BE2C (cell line): ENCODE data around the gene CDK19.

ENCODE experiments used
- DNase-seq: peaks from one replicate; pipeline ENCODE4 v3.0.0-alpha.2; 2020
- H3K27me3 ChIP-seq: fragments of 250-450 bp; sonication (Bioruptor Pico); 2 replicates; pipeline ENCODE4 v1.5.1; 2020; ENCODE audit warnings: mild to moderate bottlenecking
- H3K36me3 ChIP-seq: fragments of 250-450 bp; sonication (Bioruptor Pico); 2 replicates; pipeline ENCODE4 v1.5.1; 2020; ENCODE audit warnings: mild to moderate bottlenecking
- H3K4me1 ChIP-seq: fragments of 250-450 bp; sonication (Bioruptor Pico); 2 replicates; pipeline ENCODE4 v1.5.1; 2020
- H3K4me3 ChIP-seq: 2 replicates; pipeline ENCODE4 v1.5.1; 2011; ENCODE audit warnings: low read depth, low read length
- H3K9me3 ChIP-seq: fragments of 250-450 bp; sonication (Bioruptor Pico); 2 replicates; pipeline ENCODE4 v1.5.1; 2020
- TF ChIP-seq, protein P1 (sequence below): IDR thresholded peaks from 2 replicates; pipeline ENCODE4 v1.5.1; 2012; ENCODE audit warnings: mild to moderate bottlenecking, low read depth, low read length

The CDK19 gene

DNA sequence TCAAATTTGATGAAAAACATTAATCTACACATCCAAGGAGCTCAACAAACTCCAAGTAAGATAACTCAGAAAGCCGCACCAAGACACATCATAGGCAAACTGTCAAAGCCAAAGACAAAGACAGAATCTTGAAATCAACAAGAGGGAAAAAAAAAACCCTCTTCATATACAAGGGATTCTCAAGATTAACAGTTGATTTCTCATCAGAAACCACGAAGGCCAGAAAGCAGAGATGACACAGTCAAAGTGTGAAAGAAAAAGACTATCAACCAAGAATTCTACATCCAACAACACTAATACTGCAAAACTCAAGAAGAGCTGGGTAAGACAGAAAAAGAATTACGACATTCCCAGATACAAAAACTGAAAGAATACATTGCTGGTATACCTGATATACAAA lies 73.8 kb downstream of the CDK19 start:
- Histone ChIP-seq H3K27me3 (no peaks in the 10 kb centered on the region), H3K4me1 (no peaks in the 10 kb centered on the region), H3K36me3 (no peaks in the 10 kb centered on the region), H3K9me3 (no peaks in the 10 kb centered on the region), H3K4me3 (no peak overlapping the region)
- TF ChIP-seq, protein P1, sequence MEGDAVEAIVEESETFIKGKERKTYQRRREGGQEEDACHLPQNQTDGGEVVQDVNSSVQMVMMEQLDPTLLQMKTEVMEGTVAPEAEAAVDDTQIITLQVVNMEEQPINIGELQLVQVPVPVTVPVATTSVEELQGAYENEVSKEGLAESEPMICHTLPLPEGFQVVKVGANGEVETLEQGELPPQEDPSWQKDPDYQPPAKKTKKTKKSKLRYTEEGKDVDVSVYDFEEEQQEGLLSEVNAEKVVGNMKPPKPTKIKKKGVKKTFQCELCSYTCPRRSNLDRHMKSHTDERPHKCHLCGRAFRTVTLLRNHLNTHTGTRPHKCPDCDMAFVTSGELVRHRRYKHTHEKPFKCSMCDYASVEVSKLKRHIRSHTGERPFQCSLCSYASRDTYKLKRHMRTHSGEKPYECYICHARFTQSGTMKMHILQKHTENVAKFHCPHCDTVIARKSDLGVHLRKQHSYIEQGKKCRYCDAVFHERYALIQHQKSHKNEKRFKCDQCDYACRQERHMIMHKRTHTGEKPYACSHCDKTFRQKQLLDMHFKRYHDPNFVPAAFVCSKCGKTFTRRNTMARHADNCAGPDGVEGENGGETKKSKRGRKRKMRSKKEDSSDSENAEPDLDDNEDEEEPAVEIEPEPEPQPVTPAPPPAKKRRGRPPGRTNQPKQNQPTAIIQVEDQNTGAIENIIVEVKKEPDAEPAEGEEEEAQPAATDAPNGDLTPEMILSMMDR: no peak
- no peak for DNase-seq

DNA sequence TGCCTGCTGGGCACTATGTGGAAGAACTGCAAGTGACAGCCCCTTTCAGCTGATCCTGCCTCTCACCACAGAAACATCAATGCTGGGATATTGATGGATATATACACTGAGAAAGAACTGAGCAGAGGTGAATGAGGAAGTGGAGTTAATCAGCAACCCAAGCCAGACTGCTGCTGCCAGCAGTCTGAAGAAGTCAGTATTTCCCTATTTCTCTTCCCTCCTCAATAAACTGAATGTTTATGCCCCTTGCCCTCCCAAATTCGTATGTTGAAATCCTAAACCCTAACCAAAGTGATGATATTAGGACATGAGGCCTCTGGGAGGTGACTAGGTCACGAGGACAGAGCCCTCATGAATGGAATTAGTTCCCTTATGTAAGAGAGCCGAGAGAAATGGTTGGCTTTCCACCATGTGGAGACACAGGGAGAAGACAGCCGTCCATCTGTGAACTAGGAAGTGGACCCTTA lies 76.3 kb downstream of the CDK19 start:
- Histone ChIP-seq H3K4me3 (no peak overlapping the region), H3K4me1 (no peaks in the 10 kb centered on the region), H3K9me3 (no peaks in the 10 kb centered on the region), H3K36me3 (no peaks in the 10 kb centered on the region), H3K27me3 (no peaks in the 10 kb centered on the region)
- TF ChIP-seq, protein P1: no peak
- DNase-seq: no peak

DNA sequence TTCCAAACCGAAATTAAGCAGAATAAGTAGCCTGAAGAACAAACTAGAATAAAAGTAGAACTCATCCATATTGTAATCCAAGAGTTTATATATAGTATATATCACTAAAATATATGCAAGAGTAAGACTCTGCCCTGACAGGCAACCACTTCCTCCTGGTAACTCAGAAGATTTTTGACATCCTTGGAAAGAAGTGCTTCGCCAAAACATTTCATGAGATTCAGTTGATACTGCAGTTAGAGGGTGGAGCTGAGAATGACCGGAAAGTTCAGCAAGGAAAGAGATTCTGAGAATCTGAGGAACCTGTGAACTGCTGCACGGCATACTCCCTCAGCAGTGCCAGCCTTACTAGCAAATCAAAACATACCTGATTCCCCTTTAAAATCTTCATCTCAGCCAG lies 79.6 kb downstream of the CDK19 start:
- TF ChIP-seq, protein P1: no peak
- no peak for DNase-seq
- Histone ChIP-seq H3K4me1 (no peaks in the 10 kb centered on the region), H3K36me3 (no peaks in the 10 kb centered on the region), H3K27me3 (no peaks in the 10 kb centered on the region), H3K9me3 (no peaks in the 10 kb centered on the region; the same call in 1 of the 2 replicates), H3K4me3 (no peak overlapping the region)

DNA sequence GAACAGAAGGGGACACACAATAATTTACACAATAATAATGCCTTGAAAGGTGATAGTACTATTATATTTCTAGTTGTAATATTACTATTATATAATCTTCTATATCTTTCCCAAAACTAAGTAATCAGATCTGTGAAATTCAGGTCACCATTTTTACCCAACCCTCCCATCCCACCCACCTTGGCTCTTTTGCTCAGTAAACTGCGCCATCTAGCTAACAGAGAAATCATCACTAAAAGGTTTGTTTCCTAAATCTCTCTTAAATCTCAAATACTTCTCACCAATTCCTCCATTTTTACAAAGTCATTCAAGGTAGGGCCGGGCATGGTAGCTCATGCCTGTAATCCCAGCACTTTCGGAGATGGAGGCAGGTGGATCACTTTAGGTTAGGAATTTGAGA lies 83.4 kb downstream of the CDK19 start:
- TF ChIP-seq, protein P1: no peak
- no peak for DNase-seq
- H3K36me3 ChIP-seq: no peaks in the 10 kb centered on the region
- no peaks in the 10 kb centered on the region for H3K4me1 ChIP-seq
- no peak overlapping the region for H3K4me3 ChIP-seq
- H3K9me3 ChIP-seq: no peaks in the 10 kb centered on the region; the same call in 1 of the 2 replicates
- no peaks in the 10 kb centered on the region for H3K27me3 ChIP-seq

DNA sequence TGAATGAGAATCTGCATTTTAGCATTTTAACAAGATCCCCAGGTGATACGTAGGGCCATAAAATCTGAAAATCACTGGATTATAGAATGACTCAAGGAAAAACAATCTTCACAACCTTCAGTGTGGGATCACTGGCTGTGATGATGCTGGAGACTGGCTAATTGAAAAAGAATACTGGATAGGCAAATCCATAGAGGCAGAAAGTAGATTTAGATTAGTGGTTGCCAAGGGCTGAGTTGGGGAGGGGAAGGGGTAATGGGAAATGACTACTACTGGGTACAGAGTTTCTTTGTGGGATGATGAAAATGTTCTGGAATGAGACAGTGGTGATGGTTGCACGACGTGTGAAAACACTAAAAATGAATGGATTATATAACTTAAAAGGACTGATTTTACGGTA lies 84.1 kb downstream of the CDK19 start:
- DNase-seq: no peak
- Histone ChIP-seq H3K36me3 (no peaks in the 10 kb centered on the region), H3K27me3 (no peaks in the 10 kb centered on the region), H3K4me3 (no peak overlapping the region), H3K9me3 (no peaks in the 10 kb centered on the region; the same call in 1 of the 2 replicates), H3K4me1 (no peaks in the 10 kb centered on the region)
- TF ChIP-seq, protein P1: no peak

DNA sequence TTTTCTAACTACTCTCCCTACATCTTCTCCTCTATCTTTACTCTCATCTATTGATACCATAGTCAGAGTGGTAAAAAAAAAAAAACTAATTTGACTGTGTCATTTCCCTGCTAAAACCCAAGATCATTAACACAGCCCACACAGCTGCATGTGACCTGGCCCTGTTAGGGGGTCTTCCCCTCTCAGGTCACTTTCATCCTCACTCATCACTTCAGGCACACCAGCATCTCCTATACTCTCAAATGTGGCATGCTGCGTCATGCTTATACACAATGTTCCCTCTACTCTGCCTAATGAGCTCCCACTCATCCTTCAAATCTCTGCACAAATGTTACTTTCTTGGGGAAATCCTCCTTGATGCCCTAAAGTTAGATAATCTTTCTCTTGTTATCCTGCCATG lies 86.8 kb downstream of the CDK19 start:
- H3K4me1 ChIP-seq: no peaks in the 10 kb centered on the region
- H3K36me3 ChIP-seq: no peaks in the 10 kb centered on the region
- H3K27me3 ChIP-seq: no peaks in the 10 kb centered on the region
- no peaks in the 10 kb centered on the region; the same call in 1 of the 2 replicates for H3K9me3 ChIP-seq
- TF ChIP-seq, protein P1: no peak
- H3K4me3 ChIP-seq: no peak overlapping the region
- no peak for DNase-seq
